Naive thymus-derived CD4-positive, alpha-beta T cell (primary cell): Measurements from ENCODE around the gene ABLIM3. TPM values are rescaled to one million over a fixed set of nuclear protein-coding genes. Genes with fewer than 3 reads are reported as not detected.

ENCODE experiments used
- ATAC-seq: fragments of 150-1000 bp; cut with Tn5 transposase; 2 replicates; pipeline ENCODE4 v1.10.0; 2021; ENCODE audit warnings: mild to moderate bottlenecking, moderate library complexity
- CTCF ChIA-PET: fragments of 350-600 bp; sonication (Branson Sonifier 250); formaldehyde crosslinking; loops from one replicate; lab custom pipeline; 2021; ENCODE audit warnings: antibody characterized with exemption; lab: Charles Lee
- POLR2A ChIA-PET: fragments of 350-600 bp; sonication (Branson Sonifier 250); formaldehyde crosslinking; loops from one replicate; lab custom pipeline; 2021; ENCODE audit warnings: antibody characterized with exemption, inconsistent platforms; lab: Charles Lee
- DNase-seq, 9 donors: peaks; one replicate each; pipeline versions ENCODE4 v3.0.0 to v3.0.0-alpha.2; 2020 to 2022; ENCODE audit warnings: mixed read lengths in 1 of 9
- H3K27ac ChIP-seq: one replicate; pipeline ENCODE4 v1.7.0; 2013; ENCODE audit warnings: mild to moderate bottlenecking, low read depth, low read length, moderate library complexity
- H3K27me3 ChIP-seq, 2 donors: one replicate each; pipeline ENCODE4 v1.7.0; 2013; ENCODE audit warnings: low read length in 2 of 2, mild to moderate bottlenecking in 2 of 2, moderate library complexity in 2 of 2; ENCODE audit not compliant: control insufficient read depth in 2 of 2, insufficient read depth in 2 of 2
- H3K36me3 ChIP-seq, 3 experiments: 1 replicate in 2 of 3; 2 replicates in 1 of 3; pipeline ENCODE4 v1.7.0; 2013; ENCODE audit warnings: low read length in 3 of 3, mild to moderate bottlenecking in 3 of 3, moderate library complexity in 1 of 3; ENCODE audit not compliant: insufficient read depth in 3 of 3, control insufficient read depth in 2 of 3
- H3K4me1 ChIP-seq, 2 donors: one replicate each; pipeline ENCODE4 v1.7.0; 2013; ENCODE audit warnings: low read length in 2 of 2, mild to moderate bottlenecking in 2 of 2, moderate library complexity in 1 of 2; ENCODE audit not compliant: control insufficient read depth in 2 of 2, insufficient read depth in 2 of 2
- H3K4me3 ChIP-seq: 2 replicates; pipeline ENCODE4 v1.7.0; 2013; ENCODE audit warnings: mild to moderate bottlenecking, low read length
- H3K9me3 ChIP-seq, 3 experiments: 1 replicate in 2 of 3; 2 replicates in 1 of 3; pipeline ENCODE4 v1.7.0; 2013; ENCODE audit warnings: low read length in 3 of 3; ENCODE audit not compliant: control insufficient read depth in 2 of 3
- H3K27ac Mint-ChIP-seq, 9 donors: one replicate each; pipeline ENCODE4 v1.8.0; 2020 to 2022; ENCODE audit warnings: mixed read lengths in 9 of 9, mild to moderate bottlenecking in 8 of 9, moderate library complexity in 5 of 9, inconsistent platforms in 2 of 9
- H3K27me3 Mint-ChIP-seq, 5 donors: one replicate each; pipeline ENCODE4 v1.8.0; 2021 to 2022; ENCODE audit warnings: mixed read lengths in 5 of 5, mild to moderate bottlenecking in 1 of 5
- H3K36me3 Mint-ChIP-seq, 5 donors: one replicate each; pipeline ENCODE4 v1.8.0; 2020 to 2022; ENCODE audit warnings: mixed read lengths in 5 of 5, mild to moderate bottlenecking in 3 of 5, inconsistent platforms in 1 of 5
- H3K4me1 Mint-ChIP-seq, 7 donors: one replicate each; pipeline ENCODE4 v1.8.0; 2020 to 2022; ENCODE audit warnings: mixed read lengths in 7 of 7, mild to moderate bottlenecking in 3 of 7, inconsistent platforms in 1 of 7
- H3K4me3 Mint-ChIP-seq, 10 donors: one replicate each; pipeline ENCODE4 v1.8.0; 2020 to 2022; ENCODE audit warnings: mild to moderate bottlenecking in 10 of 10, mixed read lengths in 10 of 10, moderate library complexity in 6 of 10, inconsistent platforms in 2 of 10
- H3K9me3 Mint-ChIP-seq, 11 donors: one replicate each; pipeline ENCODE4 v1.8.0; 2020 to 2022; ENCODE audit warnings: mixed read lengths in 11 of 11, mild to moderate bottlenecking in 4 of 11, inconsistent platforms in 1 of 11, moderate library complexity in 1 of 11
- intact Hi-C, 2 donors: fragments of 100-400 bp; cut with micrococcal nuclease; formaldehyde crosslinking; loops; one replicate each; pipeline ENCODE4 v1.15.1; 2023
- polyA plus RNA-seq, 2 donors: library from polyadenylated mRNA; unstranded; fragments of 300-500 nt; fragmentation: Illumina TruSeq; gene quantifications; one replicate each; pipeline ENCODE4 v1.2.3, GENCODE V29; 2021
- total RNA-seq, 6 experiments: library from RNA in 5 of 6; stranded (reverse) in 5 of 6; gene quantifications; 1 replicate in 5 of 6; 2 replicates in 1 of 6; pipeline ENCODE4 v1.2.3 and lab custom pipeline; 2021 to 2026

The ABLIM3 gene
- total and polyA plus RNA-seq, 7 experiments from 2014 or later, result 0.08 to 1.3 TPM; not detected in 5

GRCh38 chr5:149298163-149298562 lies 156.9 kb downstream of the ABLIM3 start:
- Mint-ChIP-seq H3K4me3 (peak overlapping the region in 9 of 10 donors; percentile 15 to 84 (median 71)), H3K4me1 (peaks cover 4 to 69% (median 57%) of the 10 kb centered on the region in 7 donors), H3K9me3 (no peaks in the 10 kb centered on the region), H3K27ac (peak overlapping the region in 8 of 9 donors; percentile 60 to 95 (median 87)), H3K27me3 (peaks cover 0 to 11% (median 0%) of the 10 kb centered on the region in 5 donors), H3K36me3 (no peaks in the 10 kb centered on the region)
- DNase-seq, result peak in 6 of 9 donors; percentile 45 to 70 (median 54)
- Histone ChIP-seq H3K36me3 (no peaks in the 10 kb centered on the region), H3K4me3 (no peak overlapping the region), H3K9me3 (no peaks in the 10 kb centered on the region), H3K4me1 (peaks cover 0 to 56% of the 10 kb centered on the region in 2 donors), H3K27me3 (no peaks in the 10 kb centered on the region), H3K27ac (peak overlapping the region; percentile 49)
- ChIA-PET CTCF (interaction anchor here (1.0 to 2.0 kb wide), 4 partner anchors 34 to 264 kb away, joined by 3 to 10 read pairs (median 7); no protein-coding TSS in a partner anchor), POLR2A (interaction anchor here (0.7 to 2.6 kb wide), 7 partner anchors 10 to 70 kb away, joined by 3 to 7 read pairs (median 4); partner anchors contain the start of gene PCYOX1L)
- ATAC-seq, result peak; percentile 64
- intact Hi-C loops, result loop anchor here in 1 of 2 donors (1.0 to 2.0 kb wide), 2 partner anchors 26 to 47 kb away; partner anchors contain the start of gene GRPEL2

- Histone ChIP-seq H3K27ac (no peak overlapping the region), H3K4me3 (no peak overlapping the region), H3K36me3 (no peaks in the 10 kb centered on the region), H3K4me1 (peaks cover 0 to 56% of the 10 kb centered on the region in 2 donors), H3K27me3 (no peaks in the 10 kb centered on the region), H3K9me3 (no peaks in the 10 kb centered on the region)
- Mint-ChIP-seq H3K36me3 (no peaks in the 10 kb centered on the region), H3K27ac (peak overlapping the region in 8 of 9 donors; percentile 60 to 95 (median 84)), H3K27me3 (peaks cover 0 to 11% (median 0%) of the 10 kb centered on the region in 5 donors), H3K4me1 (peaks cover 4 to 67% (median 57%) of the 10 kb centered on the region in 7 donors), H3K4me3 (peak overlapping the region in 9 of 10 donors; percentile 23 to 84 (median 71)), H3K9me3 (no peaks in the 10 kb centered on the region)
- ChIA-PET POLR2A (interaction anchor here (1.0 to 2.6 kb wide), 6 partner anchors 10 to 69 kb away, joined by 3 to 7 read pairs (median 4); partner anchors contain the start of gene PCYOX1L), CTCF (interaction anchor here (0.9 to 2.0 kb wide), 6 partner anchors 10 to 184 kb away, joined by 4 to 10 read pairs (median 6); no protein-coding TSS in a partner anchor)
- DNase-seq (no peak), ATAC-seq (no peak)
- intact Hi-C loops, result loop anchor here in 1 of 2 donors (1.0 to 2.0 kb wide), 2 partner anchors 27 to 46 kb away; partner anchors contain the start of gene GRPEL2
Measured at GRCh38 chr5:149298842-149299404, 157.6 kb downstream of the ABLIM3 start.

- DNase-seq (no peak), ATAC-seq (peak; percentile 14)
- Histone ChIP-seq H3K4me3 (no peak overlapping the region), H3K4me1 (peaks cover 0 to 53% of the 10 kb centered on the region in 2 donors), H3K36me3 (no peaks in the 10 kb centered on the region), H3K27me3 (no peaks in the 10 kb centered on the region), H3K9me3 (no peaks in the 10 kb centered on the region), H3K27ac (no peak overlapping the region)
- Mint-ChIP-seq H3K4me3 (peak overlapping the region in 7 of 10 donors; percentile 38 to 82 (median 68)), H3K36me3 (no peaks in the 10 kb centered on the region), H3K27me3 (peaks cover 0 to 12% (median 0%) of the 10 kb centered on the region in 5 donors), H3K4me1 (peaks cover 4 to 60% (median 53%) of the 10 kb centered on the region in 7 donors), H3K9me3 (no peaks in the 10 kb centered on the region), H3K27ac (peak overlapping the region in 8 of 9 donors; percentile 29 to 95 (median 84))
- intact Hi-C loops, result loop anchor here in 1 of 2 donors (2.0 kb wide), 1 partner anchor 45 kb away; the partner anchor contains the start of gene GRPEL2
- CTCF ChIA-PET, result interaction anchor here (0.9 to 2.0 kb wide), 5 partner anchors 9 to 185 kb away, joined by 4 to 10 read pairs (median 5); no protein-coding TSS in a partner anchor
- POLR2A ChIA-PET, result interaction anchor here (1.9 to 2.6 kb wide), 2 partner anchors 59 to 68 kb away, joined by 6 to 7 read pairs; partner anchors contain the start of gene PCYOX1L
Measured at GRCh38 chr5:149299451-149300054, 158.3 kb downstream of the ABLIM3 start.

- Mint-ChIP-seq H3K4me3 (peak overlapping the region in 1 of 10 donors; percentile 39), H3K4me1 (peaks cover 4 to 51% (median 44%) of the 10 kb centered on the region in 7 donors), H3K9me3 (no peaks in the 10 kb centered on the region), H3K27ac (peak overlapping the region in 1 of 9 donors; percentile 43), H3K27me3 (peaks cover 0 to 7% (median 0%) of the 10 kb centered on the region in 5 donors), H3K36me3 (no peaks in the 10 kb centered on the region)
- Histone ChIP-seq H3K36me3 (no peaks in the 10 kb centered on the region), H3K4me1 (peaks cover 0 to 44% of the 10 kb centered on the region in 2 donors), H3K9me3 (no peaks in the 10 kb centered on the region), H3K27ac (no peak overlapping the region), H3K4me3 (no peak overlapping the region), H3K27me3 (no peaks in the 10 kb centered on the region)
- DNase-seq (no peak), ATAC-seq (no peak)
- POLR2A ChIA-PET, result no interaction called here
- CTCF ChIA-PET, result interaction anchor here (0.6 to 1.7 kb wide), 3 partner anchors 16 to 25 kb away, joined by 3 to 4 read pairs (median 3); no protein-coding TSS in a partner anchor
- intact Hi-C loops, result no loop called here
Measured at GRCh38 chr5:149300441-149300840, 159.1 kb downstream of the ABLIM3 start.

GRCh38 chr5:149301049-149301743 lies 159.9 kb downstream of the ABLIM3 start:
- ATAC-seq (no peak), DNase-seq (no peak)
- Mint-ChIP-seq H3K4me1 (peaks cover 4 to 44% (median 38%) of the 10 kb centered on the region in 7 donors), H3K9me3 (no peaks in the 10 kb centered on the region), H3K36me3 (no peaks in the 10 kb centered on the region), H3K4me3 (no peak overlapping the region), H3K27ac (peak overlapping the region in 1 of 9 donors; percentile 16), H3K27me3 (peaks cover 0 to 9% (median 0%) of the 10 kb centered on the region in 5 donors)
- Histone ChIP-seq H3K27ac (no peak overlapping the region), H3K27me3 (no peaks in the 10 kb centered on the region), H3K9me3 (no peaks in the 10 kb centered on the region), H3K36me3 (no peaks in the 10 kb centered on the region), H3K4me3 (no peak overlapping the region), H3K4me1 (peaks cover 0 to 37% of the 10 kb centered on the region in 2 donors)
- ChIA-PET POLR2A (no interaction called here), CTCF (interaction anchor here (0.6 to 1.7 kb wide), 3 partner anchors 15 to 26 kb away, joined by 3 to 4 read pairs (median 3); no protein-coding TSS in a partner anchor)
- intact Hi-C loops, result no loop called here
